ENCODE measurements around the gene TNIK.

GRCh38 chr3:171427771-171428320 is 32.4 kb downstream of the TNIK start:
- TF ChIP-seq CTCF (IDR thresholded peaks at IDR 0.05) (no peak), POLR2A (IDR thresholded peaks at IDR 0.05; ENCODE audit: low read depth) (no peak), POLR2AphosphoS5 (IDR thresholded peaks at IDR 0.05) (no peak)

Measured in esophagus muscularis mucosa (tissue), 3 donors.